Measurements from ENCODE around the gene HPCA.
"Not testable (repeated sequence)": the region's sequence is repeated elsewhere in the genome, so short reads cannot be mapped to it uniquely, and the experiment has no call there.

The HPCA gene

DNA sequence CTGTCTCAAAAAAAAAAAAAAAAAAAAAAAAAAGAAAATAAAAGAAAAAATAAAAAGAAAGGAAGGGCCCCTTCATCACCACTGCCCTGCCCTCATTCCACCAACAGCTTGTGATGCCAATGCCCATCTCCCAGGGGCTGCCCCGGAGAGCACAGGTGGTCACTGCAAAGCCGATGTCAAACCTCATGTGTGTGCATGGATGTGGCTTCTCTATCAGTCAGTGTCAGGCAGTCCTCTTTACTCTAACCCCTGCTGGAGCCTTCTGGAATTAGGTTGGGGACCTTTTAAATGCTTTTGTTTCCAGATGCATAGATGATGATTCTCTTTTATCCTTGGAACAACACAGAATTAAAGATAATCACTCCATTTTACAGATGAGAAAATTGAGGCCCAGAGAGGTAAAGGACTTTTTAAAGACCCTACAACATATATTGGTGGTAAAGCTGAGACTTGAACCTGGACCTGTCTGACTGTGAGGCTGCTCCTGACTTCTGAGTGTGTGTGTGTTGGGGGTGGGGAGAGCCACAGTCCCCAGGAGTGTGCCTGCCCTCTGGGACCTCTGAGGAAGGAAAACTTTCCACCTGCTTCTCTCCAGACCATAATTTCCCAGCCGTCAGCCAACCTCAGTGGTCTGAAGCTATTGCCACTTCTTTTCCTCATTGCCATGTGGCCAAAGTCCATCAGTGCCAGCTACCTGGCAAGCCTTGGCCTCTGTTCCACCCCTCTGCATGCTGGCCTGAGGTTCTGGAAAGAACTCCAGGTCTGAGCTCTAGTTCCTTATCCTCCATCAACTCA, 17.9 kb downstream of the HPCA start:
- DNase-seq: no peak

GRCh38 chr1:32904797-32905196, 18.5 kb downstream of the HPCA start:
- no peak for DNase-seq

DNA sequence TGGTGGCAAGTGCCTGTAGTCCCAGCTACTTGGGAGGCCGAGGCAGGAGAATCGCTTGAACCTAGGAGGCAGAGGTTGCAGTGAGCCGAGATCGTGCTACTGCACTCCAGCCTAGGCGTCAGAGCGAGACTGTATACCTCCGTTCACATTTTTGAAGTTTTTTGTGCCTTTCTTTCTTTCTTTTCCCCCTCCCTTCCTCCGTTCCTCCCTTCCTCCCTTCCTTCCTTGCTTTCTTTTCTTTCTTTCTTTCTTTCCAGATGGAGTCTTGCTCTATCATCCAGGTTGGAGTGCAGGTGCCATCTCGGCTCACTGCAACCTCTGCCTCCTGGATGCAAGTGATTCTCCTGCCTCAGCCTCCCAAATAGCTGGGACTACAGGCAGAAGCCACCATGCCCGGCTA, 19.3 kb downstream of the HPCA start:
- DNase-seq: not testable (repeated sequence)

DNA sequence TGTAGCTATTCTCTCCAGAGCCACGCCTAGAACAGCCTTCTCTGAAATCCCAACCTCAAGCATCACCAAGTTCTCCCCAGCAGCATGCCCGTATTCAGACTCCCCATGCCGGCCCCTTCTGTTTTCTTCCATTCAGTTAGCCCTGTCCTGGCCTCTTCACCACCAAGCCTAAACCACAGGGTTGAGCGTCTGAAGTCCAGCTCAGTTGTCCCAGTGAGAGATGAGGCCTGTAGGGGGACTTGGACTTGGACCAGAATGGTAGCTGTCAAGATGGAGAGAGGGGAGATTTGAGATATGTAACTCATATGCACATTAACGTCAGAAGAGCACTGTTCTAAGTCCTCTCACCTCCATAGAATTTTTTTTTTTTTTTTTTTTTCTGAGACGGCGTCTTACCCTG, 20.4 kb downstream of the HPCA start:
- DNase-seq: no peak

- DNase-seq: peak in 2 of 4 experiments; percentile 24 to 26
Measured at GRCh38 chr1:32907435-32907834, 21.1 kb downstream of the HPCA start.

DNA sequence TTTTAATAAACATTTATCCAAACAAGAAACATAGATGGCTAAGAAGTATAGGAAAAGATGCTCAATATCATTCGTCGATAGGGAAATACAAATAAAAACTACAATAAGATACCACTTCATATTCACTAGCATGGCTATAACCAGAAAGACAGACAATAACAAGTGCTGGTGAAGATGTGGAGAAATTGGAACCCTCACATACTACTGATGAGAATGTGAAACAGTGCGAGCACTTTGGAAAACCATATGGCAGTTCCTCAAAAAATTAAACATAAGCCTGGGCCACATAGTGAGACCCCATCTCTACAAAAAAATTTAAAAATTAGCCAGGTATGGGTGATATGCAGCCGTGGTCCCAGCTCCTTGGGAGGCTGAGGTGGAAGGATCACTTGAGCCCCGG, 24.0 kb downstream of the HPCA start:
- no peak for DNase-seq

DNA sequence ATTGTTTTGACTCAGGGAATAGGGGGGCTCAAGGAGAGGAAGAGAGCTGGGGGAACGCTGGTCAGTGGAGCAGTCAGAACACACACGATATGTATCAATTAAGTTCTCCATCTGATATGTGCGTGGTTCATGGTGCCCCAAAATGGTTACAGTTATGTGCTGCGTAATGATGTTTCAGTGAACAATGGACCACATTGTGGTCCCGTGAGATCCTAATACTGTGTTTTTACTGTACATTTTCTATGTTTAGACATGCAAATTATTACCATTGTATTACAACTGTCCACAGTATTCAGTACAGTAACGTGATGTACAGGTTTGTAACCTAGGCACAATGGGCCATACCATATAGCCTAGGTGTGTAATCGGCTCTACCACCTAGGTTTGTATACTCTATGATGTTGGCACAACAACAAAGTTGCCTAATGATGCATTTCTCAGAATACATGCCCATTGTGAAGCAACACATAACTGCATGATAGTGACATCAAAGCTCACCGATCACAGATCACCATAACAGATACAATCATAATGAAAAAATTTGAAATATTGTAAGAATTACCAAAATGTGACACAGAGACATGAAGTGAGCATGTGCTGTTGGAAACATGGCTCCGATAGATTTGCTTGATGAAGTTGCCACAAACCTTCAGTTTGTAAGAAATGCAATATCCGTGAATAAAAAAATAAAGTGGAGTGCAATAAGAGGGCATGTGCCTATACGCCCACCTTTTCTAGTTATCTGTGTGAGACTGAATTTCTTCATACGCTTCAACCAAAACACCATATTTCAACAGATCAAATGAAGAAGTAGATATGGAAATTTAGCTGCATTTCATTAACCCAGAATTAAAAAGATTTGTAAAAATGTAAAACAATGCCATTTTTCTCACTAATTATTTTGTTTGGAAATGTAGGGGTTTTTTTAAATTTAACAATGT, 29.7 kb downstream of the HPCA start:
- DNase-seq: peak in 1 of 4 experiments; percentile 18

- no peak for DNase-seq
Measured at GRCh38 chr1:32917521-32917920, 31.2 kb downstream of the HPCA start.

- no peak for DNase-seq
Measured at GRCh38 chr1:32918179-32918578, 31.9 kb downstream of the HPCA start.

- DNase-seq: no peak
Measured at GRCh38 chr1:32919811-32920733, 33.8 kb downstream of the HPCA start.

GRCh38 chr1:32920833-32921232, 34.5 kb downstream of the HPCA start:
- DNase-seq: peak; percentile 37 to 65 (median 54)

- peak in 1 of 4 experiments; percentile 26 for DNase-seq
Measured at GRCh38 chr1:32924881-32925344, 38.6 kb downstream of the HPCA start.

DNA sequence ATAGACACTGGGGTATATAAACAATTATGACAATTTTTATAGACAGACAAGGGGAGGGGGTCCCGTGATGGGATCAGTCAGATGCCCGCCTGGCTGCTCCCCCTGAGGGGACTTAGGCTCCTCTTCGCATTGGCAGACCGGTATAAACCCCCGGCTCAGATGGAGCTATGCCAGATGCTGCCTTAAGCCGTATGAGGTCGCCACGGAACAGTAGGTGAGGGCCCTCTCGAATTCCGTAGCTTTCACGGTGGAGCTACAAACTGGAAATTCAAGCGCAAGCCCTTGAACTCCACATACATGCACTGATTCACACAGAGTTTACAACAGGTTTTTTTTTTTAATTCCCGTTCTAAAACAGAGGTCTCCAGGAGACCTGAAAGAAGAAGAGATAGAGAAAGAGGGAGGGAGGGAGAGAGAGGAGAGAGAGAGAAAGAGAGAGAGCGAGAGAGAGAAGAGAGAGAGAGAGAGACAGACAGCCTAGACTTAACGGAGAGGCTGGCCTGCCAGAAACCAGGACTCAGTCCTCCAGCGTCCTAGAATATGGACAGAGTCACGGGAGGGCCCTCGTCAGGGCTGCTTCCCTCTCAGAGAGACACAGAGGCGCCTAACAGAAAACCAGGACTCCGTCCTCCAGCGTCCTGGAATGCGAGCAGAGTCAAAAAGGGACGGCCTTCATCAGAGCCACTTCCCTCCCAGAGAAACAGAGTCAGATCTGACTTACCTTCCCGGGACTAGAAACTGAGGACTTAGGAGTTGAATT, 39.3 kb downstream of the HPCA start:
- peak in 3 of 4 experiments; percentile 16 to 43 (median 28) for DNase-seq

DNA sequence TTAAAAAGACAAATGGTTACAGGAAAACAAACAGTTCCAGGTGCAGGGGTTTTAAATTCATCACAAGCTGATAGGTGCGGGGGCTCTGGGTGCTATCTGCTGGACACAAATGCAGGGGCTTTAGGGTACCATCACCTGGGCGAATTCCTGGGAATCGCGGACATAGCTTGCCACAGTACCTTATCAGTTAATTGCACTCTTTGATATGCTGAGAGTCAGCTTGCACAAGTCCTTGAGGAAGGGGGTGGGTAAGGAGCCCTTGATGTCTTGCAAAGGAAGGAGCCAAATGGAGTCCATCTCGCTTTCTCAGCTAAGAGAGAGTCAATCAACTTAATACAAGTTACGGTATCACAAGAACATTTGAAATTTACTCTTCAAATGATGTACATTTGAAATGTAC, 40.3 kb downstream of the HPCA start:
- DNase-seq: no peak

DNA sequence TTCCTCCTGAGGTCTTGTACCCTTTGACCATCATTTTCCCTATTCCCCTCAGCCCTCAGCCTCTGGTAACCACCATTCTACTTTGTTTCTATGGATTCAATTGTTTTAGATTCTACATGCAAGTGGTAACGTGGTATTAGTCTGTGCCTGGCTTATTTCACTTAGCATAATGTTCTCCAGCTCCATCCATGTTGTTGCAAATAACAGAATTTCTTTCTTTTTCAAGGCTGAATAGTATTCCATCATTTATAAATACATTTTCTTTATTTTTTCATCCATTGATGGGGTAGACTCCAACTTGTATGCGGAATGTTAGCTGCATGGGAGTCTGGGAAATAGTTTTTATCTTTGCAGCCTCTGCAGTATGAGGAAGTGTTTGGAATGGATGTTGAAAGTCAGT, 41.1 kb downstream of the HPCA start:
- DNase-seq: no peak

GRCh38 chr1:32928285-32928684, 42.0 kb downstream of the HPCA start:
- DNase-seq: no peak

DNA sequence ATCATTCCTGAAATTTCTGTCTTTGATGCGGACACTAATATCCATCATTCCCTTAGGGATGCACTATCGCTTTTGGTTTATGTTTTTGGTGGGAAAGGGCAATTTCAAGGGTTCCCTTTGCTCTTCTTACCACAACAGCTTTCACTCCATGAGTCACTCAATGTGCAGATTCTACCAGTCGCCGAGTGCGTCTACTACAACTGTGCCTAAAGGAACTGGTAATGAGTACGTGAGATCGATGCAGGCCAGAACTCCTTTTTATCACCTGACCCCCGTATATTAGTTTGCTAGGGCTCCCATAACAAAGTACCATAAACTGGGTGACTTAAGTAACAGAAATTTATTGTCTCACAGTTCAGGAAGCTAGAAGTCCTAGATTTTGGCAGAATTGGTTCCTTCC, 42.4 kb downstream of the HPCA start:
- DNase-seq: no peak

DNA sequence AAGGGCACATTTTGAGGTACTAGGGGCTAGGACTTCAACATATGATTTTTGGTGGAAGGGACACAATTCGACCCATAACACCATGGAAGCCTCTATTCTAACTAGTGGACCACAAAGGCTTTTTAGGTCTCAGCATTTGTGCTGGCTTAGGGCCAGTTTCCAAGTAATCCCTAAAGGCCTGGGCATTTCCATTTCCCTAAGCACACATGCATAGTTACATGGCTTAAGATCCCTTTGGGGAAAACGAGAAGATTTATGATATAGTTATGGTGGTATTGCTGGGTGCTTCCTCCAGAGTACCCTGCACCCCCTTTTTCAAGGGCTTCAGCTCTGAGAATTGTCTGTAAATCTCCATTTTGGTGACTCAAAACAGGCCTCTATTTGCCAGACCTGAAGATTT, 43.1 kb downstream of the HPCA start:
- no peak for DNase-seq

DNA sequence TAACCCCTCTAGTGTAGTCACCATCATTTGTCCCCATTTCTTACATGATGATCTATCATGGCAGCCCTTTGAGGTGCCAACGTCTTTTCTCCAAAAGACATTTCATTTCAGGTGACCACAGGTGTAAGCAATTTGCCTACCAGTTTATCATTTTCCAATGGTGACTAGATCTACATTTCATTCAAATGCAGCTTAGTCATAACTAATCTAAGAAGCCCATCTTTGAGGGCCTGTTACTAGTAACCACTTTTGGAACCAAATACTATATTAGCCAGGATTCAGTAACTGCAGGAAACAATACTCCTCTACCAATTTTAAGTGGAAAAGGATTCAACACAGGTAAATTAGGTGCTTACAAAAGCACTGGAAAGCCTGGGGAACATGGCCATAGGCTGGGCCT, 45.5 kb downstream of the HPCA start:
- DNase-seq: no peak

DNA sequence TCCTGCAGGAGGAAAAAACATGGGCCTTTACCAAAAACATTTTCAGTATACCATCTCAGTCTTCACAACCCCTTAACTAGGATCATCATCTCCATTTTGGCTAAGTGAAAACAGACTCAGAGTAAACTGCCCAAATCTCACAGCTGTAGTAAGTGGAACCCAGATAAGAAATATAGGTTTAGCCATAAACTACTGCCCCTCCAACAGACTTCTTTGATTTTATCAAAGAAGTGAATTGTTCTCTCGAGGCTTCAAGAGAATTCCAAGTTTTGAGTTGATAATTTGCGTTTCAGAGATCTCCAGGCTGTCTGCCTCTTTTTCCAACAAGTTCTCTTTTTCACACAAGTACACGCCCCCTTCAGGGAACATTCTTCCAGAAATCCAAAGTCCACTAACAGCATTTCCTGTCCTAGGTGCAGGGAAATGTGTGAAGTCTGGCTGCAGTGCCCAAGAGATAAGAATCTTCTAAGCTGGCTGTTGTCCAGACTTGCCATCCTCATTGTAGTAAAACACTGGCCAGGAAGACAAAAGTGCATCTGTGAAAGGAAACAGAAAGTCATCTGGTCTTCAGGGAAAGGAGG, 47.5 kb downstream of the HPCA start:
- DNase-seq: no peak

- DNase-seq: peak in 2 of 4 experiments; percentile 43 to 46
Measured at GRCh38 chr1:32934535-32934934, 48.2 kb downstream of the HPCA start.
